ENCODE measurements around the gene MED27.
"Not testable (repeated sequence)": the region's sequence is repeated elsewhere in the genome, so short reads cannot be mapped to it uniquely, and the experiment has no call there.

The MED27 gene

GRCh38 chr9:131925677-131926177 is 153.9 kb downstream of the MED27 start:
- Histone ChIP-seq H3K27ac (ENCODE audit: low read length) (no peak overlapping the region), H3K36me3 (ENCODE audit: control insufficient read depth, insufficient read depth, low read length) (no peaks in the 10 kb centered on the region), H3K4me1 (ENCODE audit: control insufficient read depth, insufficient read depth, low read length) (peaks cover 3% of the 10 kb centered on the region; the same call in 1 of the 2 replicates), H3K4me3 (ENCODE audit: low read length) (no peak overlapping the region), H3K27me3 (ENCODE audit: control insufficient read depth, insufficient read depth, low read length) (no peaks in the 10 kb centered on the region), H3K9me3 (ENCODE audit: control insufficient read depth, insufficient read depth, low read length) (no peaks in the 10 kb centered on the region)
- no CpG with 5 or more reads among the region's 6 CpGs for WGBS (ENCODE audit: insufficient coverage, insufficient read length)
- no peak for DNase-seq (ENCODE audit: low read depth, low spot score)

GRCh38 chr9:131923766-131924165 is 155.9 kb downstream of the MED27 start:
- Histone ChIP-seq H3K4me3 (ENCODE audit: low read length) (no peak overlapping the region), H3K9me3 (ENCODE audit: control insufficient read depth, insufficient read depth, low read length) (no peaks in the 10 kb centered on the region), H3K27ac (ENCODE audit: low read length) (no peak overlapping the region), H3K36me3 (ENCODE audit: control insufficient read depth, insufficient read depth, low read length) (no peaks in the 10 kb centered on the region), H3K4me1 (ENCODE audit: control insufficient read depth, insufficient read depth, low read length) (peaks cover 3% of the 10 kb centered on the region; the same call in 1 of the 2 replicates), H3K27me3 (ENCODE audit: control insufficient read depth, insufficient read depth, low read length) (no peaks in the 10 kb centered on the region)
- no CpG with 5 or more reads among the region's 4 CpGs for WGBS (ENCODE audit: insufficient coverage, insufficient read length)
- DNase-seq (ENCODE audit: low read depth, low spot score), result no peak

- Histone ChIP-seq H3K27ac (ENCODE audit: low read length) (no peak overlapping the region), H3K4me3 (ENCODE audit: low read length) (no peak overlapping the region), H3K27me3 (ENCODE audit: control insufficient read depth, insufficient read depth, low read length) (no peaks in the 10 kb centered on the region), H3K4me1 (ENCODE audit: control insufficient read depth, insufficient read depth, low read length) (peaks cover 3% of the 10 kb centered on the region; the same call in 1 of the 2 replicates), H3K9me3 (ENCODE audit: control insufficient read depth, insufficient read depth, low read length) (no peaks in the 10 kb centered on the region), H3K36me3 (ENCODE audit: control insufficient read depth, insufficient read depth, low read length) (no peaks in the 10 kb centered on the region)
- no peak for DNase-seq (ENCODE audit: low read depth, low spot score)
- no CpG with 5 or more reads among the region's 3 CpGs for WGBS (ENCODE audit: insufficient coverage, insufficient read length)
These were observed 156.5 kb downstream of the MED27 start for GRCh38 chr9:131923132-131923671.

GRCh38 chr9:131921635-131922034 is 158.0 kb downstream of the MED27 start:
- not testable (repeated sequence) for H3K27me3 ChIP-seq (ENCODE audit: control insufficient read depth, insufficient read depth, low read length); H3K4me3 ChIP-seq (ENCODE audit: low read length)
- WGBS (ENCODE audit: insufficient coverage, insufficient read length), result no CpG with 5 or more reads among the region's 5 CpGs

GRCh38 chr9:131919216-131919615 is 160.5 kb downstream of the MED27 start:
- no peaks in the 10 kb centered on the region for H3K9me3 ChIP-seq (ENCODE audit: control insufficient read depth, insufficient read depth, low read length)
- H3K27ac ChIP-seq (ENCODE audit: low read length), result no peak overlapping the region
- no peaks in the 10 kb centered on the region for H3K27me3 ChIP-seq (ENCODE audit: control insufficient read depth, insufficient read depth, low read length)
- no peaks in the 10 kb centered on the region for H3K36me3 ChIP-seq (ENCODE audit: control insufficient read depth, insufficient read depth, low read length)
- no peak for DNase-seq (ENCODE audit: low read depth, low spot score)
- no peak overlapping the region for H3K4me3 ChIP-seq (ENCODE audit: low read length)
- WGBS (ENCODE audit: insufficient coverage, insufficient read length), result no CpG with 5 or more reads among the region's 1 CpG
- no peaks in the 10 kb centered on the region for H3K4me1 ChIP-seq (ENCODE audit: control insufficient read depth, insufficient read depth, low read length)

More at GRCh38 chr9:131921635-131922034, 158.0 kb downstream of the MED27 start:
- H3K9me3 ChIP-seq (ENCODE audit: control insufficient read depth, insufficient read depth, low read length); DNase-seq (ENCODE audit: low read depth, low spot score); H3K4me1 ChIP-seq (ENCODE audit: control insufficient read depth, insufficient read depth, low read length); H3K27ac ChIP-seq (ENCODE audit: low read length); H3K36me3 ChIP-seq (ENCODE audit: control insufficient read depth, insufficient read depth, low read length): not testable (repeated sequence)

GRCh38 chr9:131918481-131918880 is 161.2 kb downstream of the MED27 start:
- DNase-seq (ENCODE audit: low read depth, low spot score), result no peak
- Histone ChIP-seq H3K9me3 (ENCODE audit: control insufficient read depth, insufficient read depth, low read length) (no peaks in the 10 kb centered on the region), H3K4me3 (ENCODE audit: low read length) (no peak overlapping the region), H3K27me3 (ENCODE audit: control insufficient read depth, insufficient read depth, low read length) (no peaks in the 10 kb centered on the region), H3K27ac (ENCODE audit: low read length) (no peak overlapping the region), H3K4me1 (ENCODE audit: control insufficient read depth, insufficient read depth, low read length) (no peaks in the 10 kb centered on the region), H3K36me3 (ENCODE audit: control insufficient read depth, insufficient read depth, low read length) (no peaks in the 10 kb centered on the region)
- no CpG with 5 or more reads among the region's 5 CpGs for WGBS (ENCODE audit: insufficient coverage, insufficient read length)

GRCh38 chr9:131917009-131917408 is 162.7 kb downstream of the MED27 start:
- H3K27ac ChIP-seq (ENCODE audit: low read length), result no peak overlapping the region
- H3K9me3 ChIP-seq (ENCODE audit: control insufficient read depth, insufficient read depth, low read length), result no peaks in the 10 kb centered on the region
- H3K4me3 ChIP-seq (ENCODE audit: low read length), result no peak overlapping the region
- no peak for DNase-seq (ENCODE audit: low read depth, low spot score)
- no peaks in the 10 kb centered on the region for H3K4me1 ChIP-seq (ENCODE audit: control insufficient read depth, insufficient read depth, low read length)
- no peaks in the 10 kb centered on the region for H3K27me3 ChIP-seq (ENCODE audit: control insufficient read depth, insufficient read depth, low read length)
- no peaks in the 10 kb centered on the region for H3K36me3 ChIP-seq (ENCODE audit: control insufficient read depth, insufficient read depth, low read length)
- WGBS (ENCODE audit: insufficient coverage, insufficient read length), result no CpG with 5 or more reads among the region's 2 CpGs

- no CpG with 5 or more reads among the region's 2 CpGs for WGBS (ENCODE audit: insufficient coverage, insufficient read length)
- H3K27ac ChIP-seq (ENCODE audit: low read length), result no peak overlapping the region
- H3K9me3 ChIP-seq (ENCODE audit: control insufficient read depth, insufficient read depth, low read length), result no peaks in the 10 kb centered on the region
- H3K4me3 ChIP-seq (ENCODE audit: low read length), result no peak overlapping the region
- H3K27me3 ChIP-seq (ENCODE audit: control insufficient read depth, insufficient read depth, low read length), result no peaks in the 10 kb centered on the region
- H3K4me1 ChIP-seq (ENCODE audit: control insufficient read depth, insufficient read depth, low read length), result no peaks in the 10 kb centered on the region
- no peak for DNase-seq (ENCODE audit: low read depth, low spot score)
- H3K36me3 ChIP-seq (ENCODE audit: control insufficient read depth, insufficient read depth, low read length), result no peaks in the 10 kb centered on the region
These were observed 164.5 kb downstream of the MED27 start for GRCh38 chr9:131915181-131915580.

GRCh38 chr9:131912671-131913070 is 167.0 kb downstream of the MED27 start:
- H3K27me3 ChIP-seq (ENCODE audit: control insufficient read depth, insufficient read depth, low read length), result no peaks in the 10 kb centered on the region
- no peaks in the 10 kb centered on the region for H3K9me3 ChIP-seq (ENCODE audit: control insufficient read depth, insufficient read depth, low read length)
- WGBS (ENCODE audit: insufficient coverage, insufficient read length), result no CpG with 5 or more reads among the region's 3 CpGs
- no peak for DNase-seq (ENCODE audit: low read depth, low spot score)
- H3K4me1 ChIP-seq (ENCODE audit: control insufficient read depth, insufficient read depth, low read length), result no peaks in the 10 kb centered on the region
- H3K36me3 ChIP-seq (ENCODE audit: control insufficient read depth, insufficient read depth, low read length), result no peaks in the 10 kb centered on the region
- no peak overlapping the region for H3K4me3 ChIP-seq (ENCODE audit: low read length)
- no peak overlapping the region for H3K27ac ChIP-seq (ENCODE audit: low read length)

GRCh38 chr9:131912069-131912468 is 167.6 kb downstream of the MED27 start:
- no CpG with 5 or more reads among the region's 1 CpG for WGBS (ENCODE audit: insufficient coverage, insufficient read length)
- no peak for DNase-seq (ENCODE audit: low read depth, low spot score)
- Histone ChIP-seq H3K36me3 (ENCODE audit: control insufficient read depth, insufficient read depth, low read length) (no peaks in the 10 kb centered on the region), H3K9me3 (ENCODE audit: control insufficient read depth, insufficient read depth, low read length) (no peaks in the 10 kb centered on the region), H3K27me3 (ENCODE audit: control insufficient read depth, insufficient read depth, low read length) (no peaks in the 10 kb centered on the region), H3K4me1 (ENCODE audit: control insufficient read depth, insufficient read depth, low read length) (no peaks in the 10 kb centered on the region), H3K27ac (ENCODE audit: low read length) (no peak overlapping the region), H3K4me3 (ENCODE audit: low read length) (no peak overlapping the region)

GRCh38 chr9:131910572-131910971 is 169.1 kb downstream of the MED27 start:
- no peaks in the 10 kb centered on the region for H3K27me3 ChIP-seq (ENCODE audit: control insufficient read depth, insufficient read depth, low read length)
- H3K4me1 ChIP-seq (ENCODE audit: control insufficient read depth, insufficient read depth, low read length), result no peaks in the 10 kb centered on the region
- H3K4me3 ChIP-seq (ENCODE audit: low read length), result no peak overlapping the region
- H3K27ac ChIP-seq (ENCODE audit: low read length), result no peak overlapping the region
- no peaks in the 10 kb centered on the region for H3K36me3 ChIP-seq (ENCODE audit: control insufficient read depth, insufficient read depth, low read length)
- no CpG with 5 or more reads among the region's 7 CpGs for WGBS (ENCODE audit: insufficient coverage, insufficient read length)
- H3K9me3 ChIP-seq (ENCODE audit: control insufficient read depth, insufficient read depth, low read length), result no peaks in the 10 kb centered on the region
- DNase-seq (ENCODE audit: low read depth, low spot score), result no peak
